22Rv1 (cell line): Measurements from ENCODE around the gene CYB5B.

Source experiments
- H3K27ac ChIP-seq: fragments of 450-650 bp; 2 replicates; pipeline ENCODE4 v1.5.1; 2017
- CTCF ChIP-seq: fragments of 450-650 bp; IDR thresholded peaks from 2 replicates; pipeline ENCODE4 v1.5.1; 2017; ENCODE audit warnings: mild to moderate bottlenecking
- ZFX ChIP-seq: fragments of 450-650 bp; IDR thresholded peaks from 2 replicates; pipeline ENCODE4 v1.6.1; 2017; ENCODE audit warnings: antibody characterized with exemption, borderline replicate concordance

CYB5B gene

GRCh38 chr16:69486272-69486671, 61.9 kb downstream of the CYB5B start:
- no peak overlapping the region for H3K27ac ChIP-seq
- no peak for TF ChIP-seq CTCF
- no peak for TF ChIP-seq ZFX

GRCh38 chr16:69486724-69487123, 62.3 kb downstream of the CYB5B start:
- H3K27ac ChIP-seq = no peak overlapping the region

GRCh38 chr16:69490707-69491324, 66.4 kb downstream of the CYB5B start:
- no peak overlapping the region for H3K27ac ChIP-seq
- TF ChIP-seq CTCF = no peak
- no peak for TF ChIP-seq ZFX

More at GRCh38 chr16:69486724-69487123, 62.3 kb downstream of the CYB5B start:
- TF ChIP-seq ZFX (no peak), CTCF (no peak)

- H3K27ac ChIP-seq = no peak overlapping the region
- TF ChIP-seq CTCF (peak; percentile 61), ZFX (no peak)
Observed at GRCh38 chr16:69494991-69495392, 70.6 kb downstream of the CYB5B start.

GRCh38 chr16:69495821-69496220, 71.4 kb downstream of the CYB5B start:
- TF ChIP-seq CTCF (no peak), ZFX (no peak)

GRCh38 chr16:69496376-69496775, 72.0 kb downstream of the CYB5B start:
- TF ChIP-seq ZFX (no peak), CTCF (no peak)
- H3K27ac ChIP-seq = no peak overlapping the region

More at GRCh38 chr16:69495821-69496220, 71.4 kb downstream of the CYB5B start:
- no peak overlapping the region for H3K27ac ChIP-seq

- TF ChIP-seq CTCF (no peak), ZFX (no peak)
- H3K27ac ChIP-seq = no peak overlapping the region
Observed at GRCh38 chr16:69496896-69497295, 72.5 kb downstream of the CYB5B start.
